ENCODE data around the gene AGXT2. TPM values are rescaled to one million over a fixed set of nuclear protein-coding genes. Genes with fewer than 3 reads are reported as not detected.

Gene AGXT2
- total RNA-seq, 1 experiment from 2014 or later: not detected

DNA sequence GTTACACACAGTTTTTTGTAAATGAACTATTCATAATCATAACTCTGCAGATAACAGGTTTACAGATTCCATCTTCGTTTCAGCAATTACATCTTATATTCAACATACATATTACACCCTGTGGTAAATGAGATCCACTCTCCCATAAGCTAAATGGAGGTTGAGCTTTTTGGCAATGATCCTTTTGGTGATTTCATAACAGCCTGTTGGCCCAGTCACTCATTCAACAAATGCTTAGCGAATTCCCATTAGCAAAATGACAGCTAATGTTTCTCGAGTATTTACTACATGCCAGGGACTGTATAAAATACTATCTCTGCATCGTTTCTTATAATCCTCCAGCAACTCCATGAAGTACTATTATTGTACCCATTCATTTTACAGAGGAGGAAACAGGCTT is 25.4 kb upstream of the AGXT2 start:
- Histone ChIP-seq H3K27ac (ENCODE audit: insufficient read length, low read depth, low read length) (no peak overlapping the region), H4K20me1 (ENCODE audit: control insufficient read depth, insufficient read depth, insufficient read length) (no peaks in the 10 kb centered on the region), H2BK20ac (ENCODE audit: low read depth, low read length, poor library complexity, severe bottlenecking) (no peak overlapping the region), H2BK12ac (ENCODE audit: insufficient read length, low read depth, low read length) (no peak overlapping the region), H3K14ac (ENCODE audit: insufficient read depth, low read length) (no peak overlapping the region), H3K79me2 (ENCODE audit: insufficient read depth, low read length) (no peaks in the 10 kb centered on the region), H3K9ac (ENCODE audit: extremely low read depth, insufficient read length, low read length) (no peak overlapping the region), H3T11ph (ENCODE audit: low read length) (no peak overlapping the region), H3K4me1 (ENCODE audit: insufficient read depth, low read length) (no peaks in the 10 kb centered on the region), H2AFZ (ENCODE audit: low read length) (no peak overlapping the region), H3K4me2 (ENCODE audit: insufficient read depth, insufficient read length, low read length) (no peak overlapping the region), H3K4ac (ENCODE audit: low read depth, low read length) (no peak overlapping the region), H3K23me2 (ENCODE audit: insufficient read length, low read depth, low read length, poor library complexity, severe bottlenecking) (no peaks in the 10 kb centered on the region), H3K79me1 (ENCODE audit: insufficient read depth, low read depth, low read length, poor library complexity, severe bottlenecking) (no peaks in the 10 kb centered on the region), H3K27me3 (ENCODE audit: insufficient read depth, low read length) (no peaks in the 10 kb centered on the region), H3K18ac (ENCODE audit: insufficient read length, low read depth, low read length) (no peak overlapping the region), H2BK15ac (ENCODE audit: low read depth, low read length) (no peak overlapping the region), H3K9me3 (ENCODE audit: control insufficient read depth, low read depth, low read length) (no peaks in the 10 kb centered on the region), H3K56ac (ENCODE audit: insufficient read length, low read depth, low read length) (no peak overlapping the region), H4K8ac (replicated peaks; ENCODE audit: insufficient read length, low read depth, low read length) (no peak overlapping the region), H4K5ac (ENCODE audit: insufficient read length, low read depth, low read length) (no peak overlapping the region), H2AK5ac (ENCODE audit: insufficient read length, low read length) (no peak overlapping the region), H4K91ac (ENCODE audit: insufficient read length, low read depth, low read length) (no peak overlapping the region), H2BK120ac (ENCODE audit: low read depth, low read length, poor library complexity, severe bottlenecking) (no peak overlapping the region), H3K23ac (ENCODE audit: insufficient read length, low read depth, low read length) (no peak overlapping the region), H2BK5ac (ENCODE audit: insufficient read length, low read length) (no peak overlapping the region)
- WGBS (ENCODE audit: extremely low coverage, insufficient read length, low lambda C conversion rate): no CpG with 5 or more reads among the region's 4 CpGs
- Mint-ChIP-seq H3K4me1 (peaks cover 5% of the 10 kb centered on the region in 2 experiments), H3K27ac (no peak overlapping the region), H3K36me3 (ENCODE audit: insufficient read depth in 1 of 3, low read depth in 3 of 3) (peaks cover 0 to 9% (median 0%) of the 10 kb centered on the region in 3 experiments; a peak in 3 of 7 replicates), H3K9me3 (peaks cover 8 to 10% of the 10 kb centered on the region in 2 experiments; a peak in 3 of 5 replicates), H3K4me3 (no peak overlapping the region), H3K27me3 (ENCODE audit: low read depth) (peaks cover 2% of the 10 kb centered on the region)
- TF ChIP-seq, protein P1, sequence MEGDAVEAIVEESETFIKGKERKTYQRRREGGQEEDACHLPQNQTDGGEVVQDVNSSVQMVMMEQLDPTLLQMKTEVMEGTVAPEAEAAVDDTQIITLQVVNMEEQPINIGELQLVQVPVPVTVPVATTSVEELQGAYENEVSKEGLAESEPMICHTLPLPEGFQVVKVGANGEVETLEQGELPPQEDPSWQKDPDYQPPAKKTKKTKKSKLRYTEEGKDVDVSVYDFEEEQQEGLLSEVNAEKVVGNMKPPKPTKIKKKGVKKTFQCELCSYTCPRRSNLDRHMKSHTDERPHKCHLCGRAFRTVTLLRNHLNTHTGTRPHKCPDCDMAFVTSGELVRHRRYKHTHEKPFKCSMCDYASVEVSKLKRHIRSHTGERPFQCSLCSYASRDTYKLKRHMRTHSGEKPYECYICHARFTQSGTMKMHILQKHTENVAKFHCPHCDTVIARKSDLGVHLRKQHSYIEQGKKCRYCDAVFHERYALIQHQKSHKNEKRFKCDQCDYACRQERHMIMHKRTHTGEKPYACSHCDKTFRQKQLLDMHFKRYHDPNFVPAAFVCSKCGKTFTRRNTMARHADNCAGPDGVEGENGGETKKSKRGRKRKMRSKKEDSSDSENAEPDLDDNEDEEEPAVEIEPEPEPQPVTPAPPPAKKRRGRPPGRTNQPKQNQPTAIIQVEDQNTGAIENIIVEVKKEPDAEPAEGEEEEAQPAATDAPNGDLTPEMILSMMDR (conservative IDR thresholded peaks at IDR 0.05): no peak
- DNase-seq: no peak

Data from H9 (cell line).